K562 (cell line): ENCODE results near the gene HPX. TPM values are rescaled to one million over a fixed set of nuclear protein-coding genes. Genes with fewer than 3 reads are reported as not detected.

Experiments
- ASH1L ChIP-seq: fragments of 450-650 bp; IDR thresholded peaks from 2 replicates; pipeline ENCODE4 v1.6.1; 2018; ENCODE audit warnings: borderline replicate concordance, mild to moderate bottlenecking, low read depth; ENCODE audit not compliant: partially characterized antibody
- DACH1 ChIP-seq: fragments of 450-650 bp; IDR thresholded peaks from 2 replicates; pipeline ENCODE4 v1.6.1; 2018; ENCODE audit not compliant: partially characterized antibody
- ELF1 ChIP-seq: fragments of 200-800 bp; sonication (Bioruptor generic); IDR thresholded peaks from 2 replicates; pipeline ENCODE4 v1.6.1; 2016; ENCODE audit warnings: missing genetic modification characterization, missing compliant biosample characterization
- EP300 ChIP-seq: IDR thresholded peaks from 2 replicates; pipeline ENCODE4 v1.6.1; 2012; ENCODE audit warnings: low read length, improper control_type of control experiment
- ESRRA ChIP-seq: fragments of 450-650 bp; IDR thresholded peaks from 2 replicates; pipeline ENCODE4 v1.6.1; 2014; ENCODE audit warnings: low read depth, mild to moderate bottlenecking, moderate library complexity, borderline replicate concordance
- FOXA1 ChIP-seq: fragments of 450-650 bp; IDR thresholded peaks from 2 replicates; pipeline ENCODE4 v1.6.1; 2016; ENCODE audit warnings: mild to moderate bottlenecking, borderline replicate concordance
- GABPA ChIP-seq: fragments of 200-800 bp; sonication (Bioruptor generic); conservative IDR thresholded peaks from 2 replicates; pipeline ENCODE4 v1.6.1; 2016; ENCODE audit warnings: low read depth, missing genetic modification characterization, missing compliant biosample characterization
- GTF2A2 ChIP-seq: IDR thresholded peaks from 2 replicates; pipeline ENCODE4 v1.6.1; 2016; ENCODE audit warnings: mild to moderate bottlenecking, missing genetic modification characterization, missing compliant biosample characterization
- GTF2F1 ChIP-seq: IDR thresholded peaks from 2 replicates; pipeline ENCODE4 v1.6.1; 2011; ENCODE audit warnings: low read depth, low read length, improper control_type of control experiment
- HSF4 ChIP-seq: fragments of 250-450 bp; sonication (Bioruptor Pico); IDR thresholded peaks from 2 replicates; pipeline ENCODE4 v2.1.2; 2022; ENCODE audit warnings: mild to moderate bottlenecking, moderate library complexity, borderline replicate concordance
- JUND ChIP-seq, 2 experiments: IDR thresholded peaks; 2 replicates in 1 of 2; 3 replicates in 1 of 2; pipeline ENCODE4 v1.6.1; 2011; ENCODE audit warnings: borderline replicate concordance in 2 of 2, low read depth in 2 of 2, low read length in 2 of 2, improper control_type of control experiment in 1 of 2, missing biosample characterization in 1 of 2, missing genetic modification characterization in 1 of 2, missing genetic modification reagents in 1 of 2
- POLR2A ChIP-seq: fragments of 450-650 bp; conservative IDR thresholded peaks from 2 replicates; pipeline ENCODE4 v1.6.1; 2016
- SNIP1 ChIP-seq: fragments of 450-650 bp; IDR thresholded peaks from 2 replicates; pipeline ENCODE4 v1.7.1; 2017; ENCODE audit warnings: low read depth, mild to moderate bottlenecking
- ZBTB34 ChIP-seq: fragments of 250-450 bp; sonication (Bioruptor Pico); IDR thresholded peaks from 2 replicates; pipeline ENCODE4 v1.8.0; 2021; ENCODE audit warnings: mild to moderate bottlenecking, moderate library complexity
- ZNF75A ChIP-seq: fragments of 450-650 bp; formaldehyde crosslinking; IDR thresholded peaks from 2 replicates; pipeline ENCODE4 v1.4.0; 2020; ENCODE audit warnings: mild to moderate bottlenecking
- polyA plus RNA-seq, 8 experiments: library from polyadenylated mRNA; depleted of rRNA in 4 of 8; stranded (reverse) in 5 of 8; unstranded in 3 of 8; fragments of >200 nt; fragmentation: Nextera tagmentation in 2 of 8; fragmentation: Illumina TruSeq in 1 of 8; extraction: Ambion mirVana in 2 of 8; extraction: Trizol in 1 of 8; gene quantifications; 2 replicates each; pipeline versions ENCODE4 v1.2.1 to v1.2.3, GENCODE V29; 2011 to 2014; ENCODE audit warnings: inconsistent platforms in 1 of 8, missing spikeins in 1 of 8
- total RNA-seq, 7 experiments: library from RNA; depleted of rRNA in 6 of 7; stranded (reverse); fragments of >200 nt in 6 of 7; fragmentation: Illumina TruSeq in 2 of 7; extraction: Trizol in 2 of 7; gene quantifications; 2 replicates each; pipeline versions ENCODE4 v1.2.1 to v1.2.3, GENCODE V29; 2011 to 2021; ENCODE audit warnings: low replicate concordance in 1 of 7
- TF ChIP-seq, protein P1 (sequence below): fragments of 450-650 bp; formaldehyde crosslinking; IDR thresholded peaks from 2 replicates; pipeline ENCODE4 v1.4.0; 2022; ENCODE audit warnings: missing genetic modification characterization
- TF ChIP-seq, protein P2 (sequence below), 2 experiments: fragments of 450-650 bp; IDR thresholded peaks; 2 replicates each; pipeline ENCODE4 v1.6.1; 2016; ENCODE audit warnings: mild to moderate bottlenecking in 2 of 2, borderline replicate concordance in 1 of 2, low read depth in 1 of 2, moderate library complexity in 1 of 2

HPX gene
- total and polyA plus RNA-seq, 9 of the 15 experiments (the other 6 are each of a cell fraction or from before 2014, with no cell fraction given): 0.12 to 1.2 (median 0.49) TPM; not detected in 1

DNA sequence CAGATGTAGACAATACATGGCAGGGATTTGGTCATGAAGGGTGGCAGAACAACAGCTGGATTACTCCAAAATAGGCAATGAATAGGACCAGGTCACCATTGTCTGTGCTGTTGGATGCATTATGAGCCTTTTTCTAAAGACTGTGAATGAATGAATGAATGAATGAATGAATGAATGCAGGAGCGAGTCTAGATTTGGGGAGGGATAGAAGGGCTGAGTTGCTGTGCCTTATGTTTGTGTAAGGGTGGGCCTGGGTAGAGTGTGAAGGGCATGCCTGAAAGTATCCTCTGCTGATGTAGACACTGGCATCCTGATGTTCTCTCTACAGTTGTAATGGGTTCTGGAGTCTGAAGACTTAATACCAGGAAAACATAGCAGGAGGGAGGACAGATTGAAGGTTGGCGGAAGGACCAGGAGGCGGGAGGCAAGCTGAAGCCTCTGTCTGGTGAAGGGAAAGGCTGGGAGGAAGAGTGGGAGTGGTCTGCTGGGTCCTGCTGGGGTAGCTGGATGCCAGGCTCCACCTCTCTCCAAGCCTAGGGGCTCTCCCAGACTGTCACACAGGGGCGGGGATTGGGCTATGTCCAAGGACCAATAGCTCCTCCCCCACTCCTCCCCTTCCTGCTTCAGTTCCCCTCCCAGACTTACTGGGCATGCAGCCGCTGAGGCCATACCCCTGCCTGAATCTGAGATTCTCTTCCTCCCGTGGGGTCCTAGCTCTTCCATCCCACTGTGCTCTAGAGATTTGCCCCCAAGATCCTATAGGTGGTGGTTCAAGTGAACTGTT lies 28.1 kb upstream of the HPX start (continued):
- TF ChIP-seq GABPA (tag) (no peak), ESRRA (no peak), EP300 (no peak), GTF2A2 (tag) (no peak), ELF1 (tag) (no peak), DACH1 (no peak), HSF4 (CRISPR knock-in tag) (no peak), ZBTB34 (CRISPR knock-in tag) (no peak), POLR2A (peak; percentile 72), SNIP1 (no peak), FOXA1 (no peak), ASH1L (no peak), JUND (IDR thresholded peaks at IDR 0.05; ENCODE audit: borderline replicate concordance, low read depth, low read length) (no peak), JUND (tag; IDR thresholded peaks at IDR 0.05; ENCODE audit: borderline replicate concordance, low read depth, low read length) (no peak), GTF2F1 (no peak), ZNF75A (CRISPR knock-in tag) (no peak)
- TF ChIP-seq, protein P1, sequence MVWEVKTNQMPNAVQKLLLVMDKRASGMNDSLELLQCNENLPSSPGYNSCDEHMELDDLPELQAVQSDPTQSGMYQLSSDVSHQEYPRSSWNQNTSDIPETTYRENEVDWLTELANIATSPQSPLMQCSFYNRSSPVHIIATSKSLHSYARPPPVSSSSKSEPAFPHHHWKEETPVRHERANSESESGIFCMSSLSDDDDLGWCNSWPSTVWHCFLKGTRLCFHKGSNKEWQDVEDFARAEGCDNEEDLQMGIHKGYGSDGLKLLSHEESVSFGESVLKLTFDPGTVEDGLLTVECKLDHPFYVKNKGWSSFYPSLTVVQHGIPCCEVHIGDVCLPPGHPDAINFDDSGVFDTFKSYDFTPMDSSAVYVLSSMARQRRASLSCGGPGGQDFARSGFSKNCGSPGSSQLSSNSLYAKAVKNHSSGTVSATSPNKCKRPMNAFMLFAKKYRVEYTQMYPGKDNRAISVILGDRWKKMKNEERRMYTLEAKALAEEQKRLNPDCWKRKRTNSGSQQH (CRISPR knock-in tag): no peak
- TF ChIP-seq, protein P2, sequence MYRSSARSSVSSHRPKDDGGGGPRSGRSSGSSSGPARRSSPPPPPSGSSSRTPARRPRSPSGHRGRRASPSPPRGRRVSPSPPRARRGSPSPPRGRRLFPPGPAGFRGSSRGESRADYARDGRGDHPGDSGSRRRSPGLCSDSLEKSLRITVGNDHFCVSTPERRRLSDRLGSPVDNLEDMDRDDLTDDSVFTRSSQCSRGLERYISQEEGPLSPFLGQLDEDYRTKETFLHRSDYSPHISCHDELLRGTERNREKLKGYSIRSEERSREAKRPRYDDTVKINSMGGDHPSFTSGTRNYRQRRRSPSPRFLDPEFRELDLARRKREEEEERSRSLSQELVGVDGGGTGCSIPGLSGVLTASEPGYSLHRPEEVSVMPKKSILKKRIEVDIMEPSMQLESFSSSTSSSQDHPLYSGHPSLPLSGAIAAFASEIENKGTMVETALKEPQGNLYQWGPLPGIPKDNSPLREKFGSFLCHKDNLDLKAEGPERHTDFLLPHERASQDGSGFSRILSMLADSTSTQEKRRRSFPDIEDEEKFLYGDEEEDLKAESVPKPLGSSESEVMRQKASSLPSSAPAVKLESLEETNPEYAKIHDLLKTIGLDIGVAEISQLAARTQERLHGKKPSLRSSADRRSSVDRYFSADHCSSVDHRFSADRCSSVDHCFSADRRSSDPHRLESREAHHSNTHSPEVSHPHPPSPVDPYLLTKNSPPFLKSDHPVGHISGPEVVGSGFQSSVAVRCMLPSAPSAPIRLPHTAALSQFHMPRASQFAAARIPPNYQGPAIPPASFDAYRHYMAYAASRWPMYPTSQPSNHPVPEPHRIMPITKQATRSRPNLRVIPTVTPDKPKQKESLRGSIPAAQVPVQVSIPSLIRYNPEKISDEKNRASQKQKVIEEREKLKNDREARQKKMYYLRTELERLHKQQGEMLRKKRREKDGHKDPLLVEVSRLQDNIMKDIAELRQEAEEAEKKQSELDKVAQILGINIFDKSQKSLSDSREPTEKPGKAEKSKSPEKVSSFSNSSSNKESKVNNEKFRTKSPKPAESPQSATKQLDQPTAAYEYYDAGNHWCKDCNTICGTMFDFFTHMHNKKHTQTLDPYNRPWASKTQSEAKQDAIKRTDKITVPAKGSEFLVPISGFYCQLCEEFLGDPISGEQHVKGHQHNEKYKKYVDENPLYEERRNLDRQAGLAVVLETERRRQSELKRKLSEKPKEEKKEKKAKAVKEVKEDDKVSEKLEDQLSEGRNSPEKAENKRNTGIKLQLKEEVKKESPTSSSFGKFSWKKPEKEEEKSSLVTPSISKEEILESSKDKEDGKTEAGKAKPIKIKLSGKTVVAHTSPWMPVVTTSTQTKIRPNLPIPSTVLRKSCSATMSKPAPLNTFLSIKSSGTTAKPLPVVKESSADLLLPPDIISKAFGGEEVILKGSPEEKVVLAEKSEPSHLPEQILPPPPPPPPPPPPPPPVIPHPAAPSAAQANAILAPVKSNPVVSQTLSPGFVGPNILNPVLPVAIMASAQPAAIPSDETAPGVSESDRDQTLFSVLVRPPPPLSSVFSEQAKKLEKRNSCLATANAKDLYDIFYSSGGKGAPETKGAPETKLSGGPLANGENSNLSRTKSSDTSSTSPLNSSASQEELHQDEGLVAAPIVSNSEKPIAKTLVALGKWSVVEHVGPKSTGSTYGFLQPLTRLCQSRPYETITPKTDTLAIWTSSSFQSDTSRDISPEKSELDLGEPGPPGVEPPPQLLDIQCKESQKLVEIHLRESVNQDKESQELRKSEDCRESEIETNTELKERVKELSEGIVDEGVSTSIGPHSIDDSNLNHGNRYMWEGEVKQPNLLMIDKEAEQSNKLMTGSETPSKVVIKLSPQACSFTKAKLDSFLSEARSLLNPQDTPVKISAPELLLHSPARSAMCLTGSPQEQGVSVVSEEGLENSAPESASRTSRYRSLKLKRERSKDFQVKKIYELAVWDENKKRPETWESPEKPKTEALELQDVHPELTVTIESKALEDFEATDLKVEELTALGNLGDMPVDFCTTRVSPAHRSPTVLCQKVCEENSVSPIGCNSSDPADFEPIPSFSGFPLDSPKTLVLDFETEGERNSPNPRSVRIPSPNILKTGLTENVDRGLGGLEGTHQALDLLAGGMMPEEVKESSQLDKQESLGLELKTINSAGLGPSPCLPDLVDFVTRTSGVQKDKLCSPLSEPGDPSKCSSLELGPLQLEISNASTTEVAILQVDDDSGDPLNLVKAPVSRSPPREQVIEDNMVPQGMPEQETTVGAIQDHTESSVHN (IDR thresholded peaks at IDR 0.05; ENCODE audit: borderline replicate concordance in 1 of 2, low read depth in 1 of 2): no peak
